Stimulated activated naive B cell treated with anti-CD40 and anti-IgM and Interleukin-4, amounts not matched to agents 10 μg/mL and 1 μg/mL and 100 μg/mL, for 72 hours (primary cell): ENCODE results near the gene CPB1.

Experiments used
- ATAC-seq, 2 donors: fragments of 150-1000 bp; cut with Tn5 transposase; replicated peaks; 2 replicates each; pipeline ENCODE4 v1.10.0; 2021; ENCODE audit warnings: moderate library complexity in 1 of 2
- DNase-seq: peaks from one replicate; pipeline ENCODE4 v3.0.0; 2021
- H3K27ac Mint-ChIP-seq: one replicate; pipeline ENCODE4 v1.8.0; 2022; ENCODE audit warnings: mild to moderate bottlenecking, mixed read lengths
- H3K27me3 Mint-ChIP-seq, 2 donors: one replicate each; pipeline ENCODE4 v1.8.0; 2022; ENCODE audit warnings: mixed read lengths in 2 of 2
- H3K36me3 Mint-ChIP-seq, 2 donors: one replicate each; pipeline ENCODE4 v1.8.0; 2022; ENCODE audit warnings: mixed read lengths in 2 of 2, mild to moderate bottlenecking in 1 of 2
- H3K4me1 Mint-ChIP-seq, 2 donors: one replicate each; pipeline ENCODE4 v1.8.0; 2022; ENCODE audit warnings: mixed read lengths in 2 of 2, mild to moderate bottlenecking in 1 of 2
- H3K4me3 Mint-ChIP-seq, 2 donors: one replicate each; pipeline ENCODE4 v1.8.0; 2022; ENCODE audit warnings: mild to moderate bottlenecking in 2 of 2, mixed read lengths in 2 of 2, moderate library complexity in 1 of 2
- H3K9me3 Mint-ChIP-seq, 2 donors: one replicate each; pipeline ENCODE4 v1.8.0; 2022; ENCODE audit warnings: mixed read lengths in 2 of 2, mild to moderate bottlenecking in 1 of 2

Gene CPB1

DNA sequence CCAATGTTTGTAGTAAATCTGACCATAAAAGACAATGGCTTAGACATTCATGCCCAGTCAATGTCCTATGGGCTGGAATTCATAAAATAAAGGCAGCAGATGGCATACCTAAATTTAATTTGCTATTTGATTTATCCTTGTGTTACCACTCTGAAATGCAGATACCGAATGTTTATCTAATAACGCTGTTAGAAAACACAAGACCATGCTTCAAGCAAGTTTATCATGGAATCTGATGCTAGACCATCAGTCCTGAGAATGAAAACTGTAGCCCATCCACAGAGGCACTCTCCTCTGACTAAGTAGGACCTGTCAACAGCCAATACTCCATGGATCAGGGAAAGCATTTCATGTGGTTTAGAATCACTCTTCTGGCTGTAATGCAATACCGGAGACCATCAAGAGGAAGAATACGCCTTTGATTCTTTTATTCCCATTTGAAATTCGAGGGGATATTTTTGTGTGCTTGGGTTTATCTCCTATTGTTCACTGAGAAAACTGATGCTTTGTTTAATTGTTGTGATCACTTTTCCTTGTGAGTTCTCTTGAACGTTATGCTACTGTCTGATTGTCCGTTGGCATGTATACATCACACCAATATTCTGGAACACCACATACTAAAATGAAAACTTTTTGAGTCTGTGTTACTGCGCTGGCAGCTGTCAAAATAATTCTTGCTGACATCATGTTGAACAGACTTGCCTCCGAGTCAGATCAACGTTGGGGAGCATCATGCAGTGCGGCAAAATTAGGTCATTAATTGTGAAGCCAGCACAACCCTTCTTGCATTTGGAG lies 12.1 kb upstream of the CPB1 start:
- Mint-ChIP-seq H3K36me3 (no peaks in the 10 kb centered on the region), H3K4me1 (no peaks in the 10 kb centered on the region), H3K27me3 (peaks cover 0 to 5% of the 10 kb centered on the region in 2 donors), H3K9me3 (peaks cover 0 to 2% of the 10 kb centered on the region in 2 donors), H3K4me3 (no peak overlapping the region), H3K27ac (no peak overlapping the region)
- ATAC-seq (no peak), DNase-seq (no peak)

DNA sequence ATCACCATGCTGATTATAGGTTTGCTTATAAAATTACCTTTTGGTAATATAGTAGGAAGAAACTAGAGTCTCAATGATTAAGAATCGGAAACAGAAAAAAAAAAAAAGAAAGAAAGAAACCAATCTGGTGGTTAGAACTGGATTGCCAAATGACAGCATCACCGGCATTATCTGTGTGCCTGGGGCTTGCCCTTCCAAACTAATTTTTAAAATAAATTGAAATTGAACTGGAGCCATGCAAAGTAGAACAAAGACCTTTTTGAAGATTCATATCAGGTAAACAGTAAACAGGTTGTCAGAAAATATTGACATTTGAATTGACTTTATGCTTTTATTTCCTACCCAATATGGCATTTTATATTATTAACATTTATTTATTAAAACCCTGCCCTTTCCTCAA lies 11.2 kb upstream of the CPB1 start:
- H3K9me3 Mint-ChIP-seq: peaks cover 0 to 2% of the 10 kb centered on the region in 2 donors
- ATAC-seq (no peak), DNase-seq (no peak)
- H3K27ac Mint-ChIP-seq: no peak overlapping the region
- peaks cover 0 to 5% of the 10 kb centered on the region in 2 donors for H3K27me3 Mint-ChIP-seq
- H3K36me3 Mint-ChIP-seq: no peaks in the 10 kb centered on the region
- H3K4me1 Mint-ChIP-seq: no peaks in the 10 kb centered on the region
- H3K4me3 Mint-ChIP-seq: no peak overlapping the region

DNA sequence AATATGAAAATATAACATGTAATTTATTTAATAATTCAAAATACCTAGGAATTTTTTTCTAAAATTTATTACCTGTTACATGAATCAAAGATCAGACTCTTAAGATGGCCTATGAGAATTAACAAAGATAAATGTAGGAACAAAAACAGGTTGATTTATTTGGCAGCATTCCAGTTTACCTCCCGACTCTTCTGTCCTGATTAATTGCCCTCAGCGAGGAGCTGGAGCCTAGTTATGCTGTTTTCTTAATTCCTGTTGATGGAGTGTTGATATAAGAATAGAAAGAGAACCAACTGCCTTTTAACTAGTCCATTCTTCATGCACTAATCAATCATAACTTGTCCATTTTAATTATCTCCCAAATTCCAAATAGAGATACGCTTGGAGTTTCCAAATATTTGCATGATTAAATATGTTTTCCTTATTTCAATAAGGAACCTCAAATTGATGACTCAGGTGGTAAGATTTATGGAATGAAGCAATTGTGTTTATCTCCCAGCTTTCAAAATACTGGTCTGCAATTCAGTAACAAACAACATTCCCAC lies 10.6 kb upstream of the CPB1 start:
- Mint-ChIP-seq H3K4me3 (no peak overlapping the region), H3K27ac (no peak overlapping the region), H3K27me3 (peaks cover 0 to 5% of the 10 kb centered on the region in 2 donors), H3K9me3 (peaks cover 0 to 3% of the 10 kb centered on the region in 2 donors), H3K4me1 (no peaks in the 10 kb centered on the region), H3K36me3 (no peaks in the 10 kb centered on the region)
- DNase-seq (no peak), ATAC-seq (no peak)

GRCh38 chr3:148820361-148821245 lies 7.0 kb upstream of the CPB1 start:
- DNase-seq: no peak
- Mint-ChIP-seq H3K27me3 (peaks cover 0 to 2% of the 10 kb centered on the region in 2 donors), H3K27ac (no peak overlapping the region), H3K9me3 (peaks cover 0 to 2% of the 10 kb centered on the region in 2 donors), H3K4me1 (no peaks in the 10 kb centered on the region), H3K36me3 (no peaks in the 10 kb centered on the region), H3K4me3 (no peak overlapping the region)
- ATAC-seq: no peak

GRCh38 chr3:148823026-148823425 lies 4.6 kb upstream of the CPB1 start:
- ATAC-seq (no peak), DNase-seq (no peak)
- H3K36me3 Mint-ChIP-seq: no peaks in the 10 kb centered on the region
- no peaks in the 10 kb centered on the region for H3K27me3 Mint-ChIP-seq
- no peak overlapping the region for H3K27ac Mint-ChIP-seq
- H3K9me3 Mint-ChIP-seq: peaks cover 0 to 2% of the 10 kb centered on the region in 2 donors
- H3K4me3 Mint-ChIP-seq: no peak overlapping the region
- no peaks in the 10 kb centered on the region for H3K4me1 Mint-ChIP-seq

GRCh38 chr3:148825476-148825875 lies 2.1 kb upstream of the CPB1 start:
- Mint-ChIP-seq H3K4me1 (no peaks in the 10 kb centered on the region), H3K27me3 (no peaks in the 10 kb centered on the region), H3K9me3 (peaks cover 0 to 2% of the 10 kb centered on the region in 2 donors), H3K4me3 (no peak overlapping the region), H3K36me3 (no peaks in the 10 kb centered on the region), H3K27ac (no peak overlapping the region)
- DNase-seq: no peak
- no peak for ATAC-seq

GRCh38 chr3:148828136-148828690 lies 602 bp downstream of the CPB1 start:
- no peaks in the 10 kb centered on the region for H3K9me3 Mint-ChIP-seq
- DNase-seq: no peak
- no peak overlapping the region for H3K27ac Mint-ChIP-seq
- H3K4me1 Mint-ChIP-seq: no peaks in the 10 kb centered on the region
- H3K4me3 Mint-ChIP-seq: no peak overlapping the region
- H3K36me3 Mint-ChIP-seq: no peaks in the 10 kb centered on the region
- no peak for ATAC-seq
- H3K27me3 Mint-ChIP-seq: no peaks in the 10 kb centered on the region

- no peak for DNase-seq
Observed at GRCh38 chr3:148829926-148830325, 2.3 kb downstream of the CPB1 start.

DNA sequence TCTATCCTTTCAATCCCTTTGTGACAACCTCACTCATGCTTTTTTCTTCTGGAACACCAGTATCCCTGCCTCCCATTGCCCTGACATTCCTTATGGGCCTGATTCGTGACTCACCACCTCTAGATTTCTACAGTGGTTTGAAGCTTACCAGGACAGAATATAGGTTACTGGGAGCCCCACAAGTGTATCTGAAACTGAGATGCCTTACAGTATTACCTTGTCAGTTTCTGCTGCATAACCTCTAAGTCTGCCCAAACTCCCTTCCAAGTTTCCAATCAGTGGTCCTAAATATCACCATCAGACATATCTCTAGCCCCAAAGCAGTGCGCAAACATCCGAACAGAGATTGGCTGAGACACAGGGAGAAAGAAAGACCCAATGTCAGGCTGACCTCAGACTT lies 5.6 kb downstream of the CPB1 start:
- no peaks in the 10 kb centered on the region for H3K36me3 Mint-ChIP-seq
- no peaks in the 10 kb centered on the region for H3K9me3 Mint-ChIP-seq
- H3K4me3 Mint-ChIP-seq: no peak overlapping the region
- H3K27ac Mint-ChIP-seq: no peak overlapping the region
- DNase-seq (no peak), ATAC-seq (no peak)
- H3K4me1 Mint-ChIP-seq: no peaks in the 10 kb centered on the region
- no peaks in the 10 kb centered on the region for H3K27me3 Mint-ChIP-seq

More at GRCh38 chr3:148829926-148830325, 2.3 kb downstream of the CPB1 start:
- Mint-ChIP-seq H3K27ac (no peak overlapping the region), H3K9me3 (no peaks in the 10 kb centered on the region), H3K4me1 (no peaks in the 10 kb centered on the region), H3K4me3 (no peak overlapping the region), H3K27me3 (no peaks in the 10 kb centered on the region), H3K36me3 (no peaks in the 10 kb centered on the region)
- no peak for ATAC-seq

- DNase-seq (no peak), ATAC-seq (no peak)
- Mint-ChIP-seq H3K4me3 (no peak overlapping the region), H3K9me3 (no peaks in the 10 kb centered on the region), H3K27me3 (no peaks in the 10 kb centered on the region), H3K4me1 (no peaks in the 10 kb centered on the region), H3K36me3 (no peaks in the 10 kb centered on the region), H3K27ac (no peak overlapping the region)
Observed at GRCh38 chr3:148839805-148840204, 12.2 kb downstream of the CPB1 start.

DNA sequence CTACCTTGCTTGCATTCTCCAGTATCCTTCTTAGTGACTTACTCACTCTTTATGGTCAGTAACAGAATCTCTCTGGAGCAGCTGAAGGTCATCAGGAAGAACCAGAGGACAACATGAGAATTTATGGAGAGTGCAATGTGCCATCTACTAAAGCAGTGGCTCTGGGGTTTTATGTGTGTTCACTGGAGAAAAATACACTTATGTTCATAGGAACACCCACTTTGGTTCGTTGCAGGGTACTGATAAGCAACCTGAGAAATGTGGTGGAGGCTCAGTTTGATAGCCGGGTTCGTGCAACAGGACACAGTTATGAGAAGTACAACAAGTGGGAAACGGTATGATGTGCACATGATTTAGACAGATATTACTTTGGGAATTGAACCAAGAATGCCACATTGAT lies 12.8 kb downstream of the CPB1 start:
- no peak overlapping the region for H3K27ac Mint-ChIP-seq
- peaks cover 0 to 3% of the 10 kb centered on the region in 2 donors for H3K27me3 Mint-ChIP-seq
- no peaks in the 10 kb centered on the region for H3K4me1 Mint-ChIP-seq
- H3K36me3 Mint-ChIP-seq: no peaks in the 10 kb centered on the region
- DNase-seq (no peak), ATAC-seq (no peak)
- no peaks in the 10 kb centered on the region for H3K9me3 Mint-ChIP-seq
- H3K4me3 Mint-ChIP-seq: no peak overlapping the region

DNA sequence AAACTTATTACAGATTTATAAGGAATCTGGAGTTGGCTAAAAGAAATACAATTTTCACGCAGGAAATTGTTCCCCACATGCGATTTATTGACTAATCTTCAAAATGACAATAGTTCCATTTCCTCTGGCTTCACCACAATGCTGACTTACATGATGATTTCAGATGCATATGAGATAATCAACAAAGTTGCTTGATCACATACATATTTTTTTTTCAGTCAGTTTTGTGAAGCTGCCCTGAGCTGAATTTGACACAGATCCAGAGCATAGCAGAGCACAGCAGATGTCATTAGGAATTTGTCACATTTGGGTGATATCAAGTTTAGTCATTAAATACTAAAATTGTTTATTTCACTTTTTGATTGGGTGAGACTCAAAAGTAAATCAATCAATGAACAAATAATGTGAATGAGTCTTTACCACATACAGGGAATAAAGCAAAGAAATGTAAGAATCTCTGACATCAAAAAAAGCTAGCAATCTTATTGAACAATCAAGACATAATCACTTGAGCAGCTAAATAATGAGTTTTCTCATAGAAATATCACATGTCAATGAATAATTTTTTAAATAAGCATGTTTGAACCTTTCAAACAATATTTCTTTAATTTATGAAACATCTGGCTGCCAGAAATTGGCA lies 18.3 kb downstream of the CPB1 start:
- Mint-ChIP-seq H3K4me1 (no peaks in the 10 kb centered on the region), H3K4me3 (no peak overlapping the region), H3K36me3 (no peaks in the 10 kb centered on the region), H3K27ac (no peak overlapping the region), H3K9me3 (no peaks in the 10 kb centered on the region), H3K27me3 (peaks cover 0 to 3% of the 10 kb centered on the region in 2 donors)
- no peak for DNase-seq
- ATAC-seq: no peak

DNA sequence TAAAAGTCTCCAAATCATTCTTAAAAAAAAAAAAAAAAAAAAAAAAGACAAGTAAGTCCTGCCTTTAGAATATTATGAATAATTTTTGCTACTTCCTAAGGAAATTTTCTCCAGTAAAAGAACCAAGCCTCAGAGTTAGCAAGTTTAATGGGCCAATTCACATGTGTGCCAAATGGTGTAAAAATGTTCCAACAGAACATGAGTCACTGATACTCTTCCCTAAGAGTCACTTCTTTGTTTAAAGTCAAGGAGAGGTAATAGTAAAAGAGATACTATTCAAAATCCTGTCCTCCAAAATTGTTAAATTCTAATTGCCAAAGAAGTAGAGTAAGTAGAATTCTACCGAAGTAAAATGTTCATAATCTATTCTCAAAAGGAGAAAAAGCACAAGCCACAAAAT lies 19.7 kb downstream of the CPB1 start:
- H3K27ac Mint-ChIP-seq: no peak overlapping the region
- no peaks in the 10 kb centered on the region for H3K36me3 Mint-ChIP-seq
- peaks cover 0 to 3% of the 10 kb centered on the region in 2 donors for H3K27me3 Mint-ChIP-seq
- H3K9me3 Mint-ChIP-seq: no peaks in the 10 kb centered on the region
- no peak for ATAC-seq
- H3K4me3 Mint-ChIP-seq: no peak overlapping the region
- DNase-seq: no peak
- no peaks in the 10 kb centered on the region for H3K4me1 Mint-ChIP-seq

DNA sequence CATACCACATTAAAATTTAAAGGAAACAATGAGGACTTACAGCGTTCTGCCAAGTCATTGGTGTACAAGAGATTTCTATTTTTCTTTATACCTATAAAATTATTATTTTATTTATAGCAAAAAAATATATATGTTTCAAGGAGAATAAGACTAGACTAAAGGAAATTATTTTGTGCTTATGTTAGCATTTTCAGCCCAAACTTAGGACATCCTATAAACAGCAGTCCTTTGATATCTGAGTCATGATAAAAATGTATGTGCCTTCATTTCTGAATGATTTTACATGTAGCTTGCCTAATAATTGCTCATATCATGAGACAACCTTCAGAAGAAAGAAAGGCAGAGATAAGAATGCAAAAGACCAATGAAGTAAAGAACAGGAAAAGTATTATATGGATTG lies 20.8 kb downstream of the CPB1 start:
- H3K4me3 Mint-ChIP-seq: no peak overlapping the region
- H3K27ac Mint-ChIP-seq: no peak overlapping the region
- H3K27me3 Mint-ChIP-seq: peaks cover 0 to 3% of the 10 kb centered on the region in 2 donors
- DNase-seq (no peak), ATAC-seq (no peak)
- no peaks in the 10 kb centered on the region for H3K36me3 Mint-ChIP-seq
- no peaks in the 10 kb centered on the region for H3K9me3 Mint-ChIP-seq
- no peaks in the 10 kb centered on the region for H3K4me1 Mint-ChIP-seq
